ENCODE results near the gene SETBP1. TPM values are rescaled to one million over a fixed set of nuclear protein-coding genes. Genes with fewer than 3 reads are reported as not detected.

Gene SETBP1
- total RNA-seq, 4 donors from 2014 or later: 15.6 to 27.3 (median 19.1) TPM

- TF ChIP-seq CTCF (IDR thresholded peaks at IDR 0.05; ENCODE audit: low read depth): no peak
Observed at GRCh38 chr18:44943311-44943881, 262.7 kb downstream of the SETBP1 start.

GRCh38 chr18:44944461-44944860, 263.8 kb downstream of the SETBP1 start:
- TF ChIP-seq CTCF (IDR thresholded peaks at IDR 0.05; ENCODE audit: low read depth): no peak

GRCh38 chr18:44945888-44946401, 265.3 kb downstream of the SETBP1 start:
- TF ChIP-seq CTCF (IDR thresholded peaks at IDR 0.05; ENCODE audit: low read depth): no peak

- TF ChIP-seq CTCF (IDR thresholded peaks at IDR 0.05; ENCODE audit: low read depth): no peak
Observed at GRCh38 chr18:44946529-44947113, 265.9 kb downstream of the SETBP1 start.

- no peak for TF ChIP-seq CTCF (IDR thresholded peaks at IDR 0.05; ENCODE audit: low read depth)
Observed at GRCh38 chr18:44949967-44950366, 269.3 kb downstream of the SETBP1 start.

GRCh38 chr18:44950685-44951195, 270.1 kb downstream of the SETBP1 start:
- no peak for TF ChIP-seq CTCF (IDR thresholded peaks at IDR 0.05; ENCODE audit: low read depth)

GRCh38 chr18:44951748-44952147, 271.1 kb downstream of the SETBP1 start:
- no peak for TF ChIP-seq CTCF (IDR thresholded peaks at IDR 0.05; ENCODE audit: low read depth)
